ENCODE measurements around the gene CARMIL1. TPM values are rescaled to one million over a fixed set of nuclear protein-coding genes. Genes with fewer than 3 reads are reported as not detected.

CARMIL1 gene
- total RNA-seq, 4 donors from 2014 or later = 11.8 to 23.2 (median 17.1) TPM

DNA sequence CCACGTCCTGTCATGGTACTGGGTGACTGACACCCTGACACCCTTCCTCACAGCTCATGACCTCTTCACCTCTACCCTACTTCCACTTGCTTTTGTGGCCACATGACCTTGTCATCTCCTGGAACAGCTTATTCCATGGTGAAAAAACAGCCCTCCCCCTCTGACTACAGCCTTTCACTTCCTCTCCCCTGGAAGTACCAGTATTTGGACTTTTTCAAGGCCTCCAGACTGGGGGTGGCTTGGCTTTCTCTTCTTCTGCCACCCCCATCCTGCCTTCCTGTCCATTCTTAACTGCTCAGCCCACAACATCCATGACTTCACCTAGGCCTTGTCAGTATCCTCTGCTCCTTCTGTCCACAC lies 168.4 kb downstream of the CARMIL1 start:
- Histone ChIP-seq H3K4me3 (no peak overlapping the region), H3K27me3 (no peaks in the 10 kb centered on the region), H3K9me3 (no peaks in the 10 kb centered on the region), H3K36me3 (no peaks in the 10 kb centered on the region), H3K27ac (no peak overlapping the region), H3K4me1 (no peaks in the 10 kb centered on the region)
- DNase-seq = no peak
- TF ChIP-seq POLR2A (IDR thresholded peaks at IDR 0.05) = no peak
- TF ChIP-seq, protein P1, sequence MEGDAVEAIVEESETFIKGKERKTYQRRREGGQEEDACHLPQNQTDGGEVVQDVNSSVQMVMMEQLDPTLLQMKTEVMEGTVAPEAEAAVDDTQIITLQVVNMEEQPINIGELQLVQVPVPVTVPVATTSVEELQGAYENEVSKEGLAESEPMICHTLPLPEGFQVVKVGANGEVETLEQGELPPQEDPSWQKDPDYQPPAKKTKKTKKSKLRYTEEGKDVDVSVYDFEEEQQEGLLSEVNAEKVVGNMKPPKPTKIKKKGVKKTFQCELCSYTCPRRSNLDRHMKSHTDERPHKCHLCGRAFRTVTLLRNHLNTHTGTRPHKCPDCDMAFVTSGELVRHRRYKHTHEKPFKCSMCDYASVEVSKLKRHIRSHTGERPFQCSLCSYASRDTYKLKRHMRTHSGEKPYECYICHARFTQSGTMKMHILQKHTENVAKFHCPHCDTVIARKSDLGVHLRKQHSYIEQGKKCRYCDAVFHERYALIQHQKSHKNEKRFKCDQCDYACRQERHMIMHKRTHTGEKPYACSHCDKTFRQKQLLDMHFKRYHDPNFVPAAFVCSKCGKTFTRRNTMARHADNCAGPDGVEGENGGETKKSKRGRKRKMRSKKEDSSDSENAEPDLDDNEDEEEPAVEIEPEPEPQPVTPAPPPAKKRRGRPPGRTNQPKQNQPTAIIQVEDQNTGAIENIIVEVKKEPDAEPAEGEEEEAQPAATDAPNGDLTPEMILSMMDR (IDR thresholded peaks at IDR 0.05) = no peak
- intact Hi-C loops (cut with DNase I; ENCODE audit: low total_unique reads) = no loop called here

DNA sequence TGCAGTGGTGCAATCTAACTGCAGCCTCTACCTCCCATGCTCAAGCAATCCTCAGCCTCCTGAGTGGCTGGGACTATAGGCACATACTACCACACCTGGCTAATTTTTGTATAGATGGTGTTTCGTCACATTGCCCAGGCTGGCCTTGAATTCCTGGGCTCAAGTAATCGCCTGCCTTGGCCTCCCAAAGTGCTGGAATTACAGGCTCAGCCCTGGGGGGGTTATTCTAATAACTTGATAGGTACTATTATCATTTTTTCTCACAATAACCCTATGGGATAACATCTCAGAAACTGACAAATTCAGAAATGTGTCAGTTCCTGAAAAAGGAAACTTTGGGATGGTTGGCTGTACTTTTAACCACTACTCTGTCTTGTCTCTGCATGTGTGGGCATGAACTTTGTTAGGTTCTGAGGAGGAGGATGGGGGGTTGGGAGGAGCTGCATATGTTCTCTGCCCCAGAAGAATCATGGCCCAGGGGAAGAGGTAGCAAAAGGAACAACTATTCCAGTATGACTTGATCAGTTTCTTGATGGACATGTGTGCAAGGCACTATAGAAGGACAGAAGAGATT lies 169.9 kb downstream of the CARMIL1 start:
- no peak for DNase-seq
- H3K36me3 ChIP-seq = no peaks in the 10 kb centered on the region
- H3K27ac ChIP-seq = no peak overlapping the region
- H3K4me3 ChIP-seq = no peak overlapping the region
- H3K4me1 ChIP-seq = no peaks in the 10 kb centered on the region
- no peaks in the 10 kb centered on the region for H3K27me3 ChIP-seq
- H3K9me3 ChIP-seq = no peaks in the 10 kb centered on the region
- no peak for TF ChIP-seq POLR2A (IDR thresholded peaks at IDR 0.05)
- TF ChIP-seq, protein P1 (IDR thresholded peaks at IDR 0.05) = no peak
- intact Hi-C loops (cut with DNase I; ENCODE audit: low total_unique reads) = no loop called here

GRCh38 chr6:25449774-25450173 lies 170.6 kb downstream of the CARMIL1 start:
- no peaks in the 10 kb centered on the region for H3K27me3 ChIP-seq
- H3K9me3 ChIP-seq = no peaks in the 10 kb centered on the region
- H3K36me3 ChIP-seq = no peaks in the 10 kb centered on the region
- H3K4me1 ChIP-seq = no peaks in the 10 kb centered on the region
- intact Hi-C loops (cut with DNase I; ENCODE audit: low total_unique reads) = no loop called here
- no peak overlapping the region for H3K27ac ChIP-seq
- TF ChIP-seq, protein P1 (IDR thresholded peaks at IDR 0.05) = no peak
- no peak for TF ChIP-seq POLR2A (IDR thresholded peaks at IDR 0.05)
- DNase-seq = no peak
- H3K4me3 ChIP-seq = no peak overlapping the region

- H3K9me3 ChIP-seq = no peaks in the 10 kb centered on the region
- H3K27ac ChIP-seq = no peak overlapping the region
- intact Hi-C loops (cut with DNase I; ENCODE audit: low total_unique reads) = no loop called here
- no peak for TF ChIP-seq POLR2A (IDR thresholded peaks at IDR 0.05)
- TF ChIP-seq, protein P1 (IDR thresholded peaks at IDR 0.05) = no peak
- DNase-seq = no peak
- H3K27me3 ChIP-seq = no peaks in the 10 kb centered on the region
- H3K36me3 ChIP-seq = no peaks in the 10 kb centered on the region
- no peak overlapping the region for H3K4me3 ChIP-seq
- no peaks in the 10 kb centered on the region for H3K4me1 ChIP-seq
These were observed 171.5 kb downstream of the CARMIL1 start for GRCh38 chr6:25450469-25451198.

- H3K27ac ChIP-seq = no peak overlapping the region
- H3K9me3 ChIP-seq = no peaks in the 10 kb centered on the region
- H3K4me3 ChIP-seq = no peak overlapping the region
- H3K36me3 ChIP-seq = no peaks in the 10 kb centered on the region
- H3K27me3 ChIP-seq = no peaks in the 10 kb centered on the region
- DNase-seq = no peak
- intact Hi-C loops (cut with DNase I; ENCODE audit: low total_unique reads) = no loop called here
- TF ChIP-seq POLR2A (IDR thresholded peaks at IDR 0.05) = no peak
- TF ChIP-seq, protein P1 (IDR thresholded peaks at IDR 0.05) = no peak
- no peaks in the 10 kb centered on the region for H3K4me1 ChIP-seq
These were observed 172.9 kb downstream of the CARMIL1 start for GRCh38 chr6:25452031-25452430.
